Measurements from ENCODE around the gene CEP83. TPM values are rescaled to one million over a fixed set of nuclear protein-coding genes. Genes with fewer than 3 reads are reported as not detected.

Gene CEP83
- total and polyA plus RNA-seq, 9 donors = 12.9 to 20.6 (median 13.9) TPM

DNA sequence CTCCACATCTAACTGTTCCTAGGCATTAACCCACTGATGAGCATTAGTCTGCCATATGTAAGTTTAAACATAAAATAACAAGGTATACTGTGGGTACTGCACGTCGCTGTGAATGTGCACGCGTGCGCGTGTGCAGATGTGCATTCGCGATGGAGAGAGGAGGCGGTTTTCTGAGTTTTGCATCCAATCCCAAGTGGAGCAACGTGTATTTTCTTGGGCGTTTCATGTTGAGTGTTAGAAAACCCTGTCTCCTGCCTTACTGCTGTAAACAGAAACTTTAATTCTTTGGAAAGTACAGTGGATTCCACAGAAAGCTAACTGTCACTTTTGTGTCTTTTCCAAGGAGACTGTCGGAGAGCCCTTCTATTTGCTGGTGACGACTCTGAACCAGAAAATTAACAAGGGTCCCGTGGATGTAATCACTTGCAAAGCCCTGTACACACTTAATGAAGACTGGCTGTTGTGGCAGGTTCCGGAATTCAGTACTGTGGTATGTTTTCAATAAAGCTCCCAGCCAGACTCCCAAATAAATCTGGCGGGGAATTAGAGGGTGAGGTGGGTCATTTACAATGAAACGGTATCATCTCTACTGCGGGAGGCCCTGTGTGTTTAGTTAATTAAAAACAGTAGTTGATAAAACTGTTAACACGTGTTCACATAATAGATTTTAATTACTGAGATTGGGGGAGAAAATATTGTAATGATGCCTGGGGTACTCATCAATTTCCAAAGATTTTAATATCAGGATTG lies 194.8 kb downstream of the CEP83 start:
- peak overlapping the region; percentile 92 for H3K27ac ChIP-seq (ENCODE audit: low read length)
- peaks cover 4% of the 10 kb centered on the region for H3K36me3 ChIP-seq (ENCODE audit: control insufficient read depth, insufficient read depth, low read length)
- whole genome bisulfite sequencing (ENCODE audit: insufficient coverage) = 26% methylated on average over 5 of the region's 19 CpGs
- H3K4me1 ChIP-seq (ENCODE audit: control insufficient read depth, insufficient read depth, low read length) = peaks cover 60% of the 10 kb centered on the region
- H3K27me3 ChIP-seq (ENCODE audit: control insufficient read depth, insufficient read depth, low read length) = no peaks in the 10 kb centered on the region
- H3K9me3 ChIP-seq (replicated peaks; ENCODE audit: control insufficient read depth, low read depth, low read length) = no peaks in the 10 kb centered on the region
- peak; percentile 84 for DNase-seq
- no peak overlapping the region for H3K4me3 ChIP-seq (ENCODE audit: low read length)

- no peak overlapping the region for H3K4me3 ChIP-seq (ENCODE audit: low read length)
- 21% methylated on average over 9 of the region's 20 CpGs for WGBS (ENCODE audit: insufficient coverage)
- H3K4me1 ChIP-seq (ENCODE audit: control insufficient read depth, insufficient read depth, low read length) = peaks cover 60% of the 10 kb centered on the region
- H3K27ac ChIP-seq (ENCODE audit: low read length) = peak overlapping the region; percentile 92
- H3K9me3 ChIP-seq (replicated peaks; ENCODE audit: control insufficient read depth, low read depth, low read length) = no peaks in the 10 kb centered on the region
- H3K36me3 ChIP-seq (ENCODE audit: control insufficient read depth, insufficient read depth, low read length) = peaks cover 4% of the 10 kb centered on the region
- H3K27me3 ChIP-seq (ENCODE audit: control insufficient read depth, insufficient read depth, low read length) = no peaks in the 10 kb centered on the region
- peak; percentile 93 for DNase-seq
Observed at GRCh38 chr12:94263905-94264561, 195.6 kb downstream of the CEP83 start.

DNA sequence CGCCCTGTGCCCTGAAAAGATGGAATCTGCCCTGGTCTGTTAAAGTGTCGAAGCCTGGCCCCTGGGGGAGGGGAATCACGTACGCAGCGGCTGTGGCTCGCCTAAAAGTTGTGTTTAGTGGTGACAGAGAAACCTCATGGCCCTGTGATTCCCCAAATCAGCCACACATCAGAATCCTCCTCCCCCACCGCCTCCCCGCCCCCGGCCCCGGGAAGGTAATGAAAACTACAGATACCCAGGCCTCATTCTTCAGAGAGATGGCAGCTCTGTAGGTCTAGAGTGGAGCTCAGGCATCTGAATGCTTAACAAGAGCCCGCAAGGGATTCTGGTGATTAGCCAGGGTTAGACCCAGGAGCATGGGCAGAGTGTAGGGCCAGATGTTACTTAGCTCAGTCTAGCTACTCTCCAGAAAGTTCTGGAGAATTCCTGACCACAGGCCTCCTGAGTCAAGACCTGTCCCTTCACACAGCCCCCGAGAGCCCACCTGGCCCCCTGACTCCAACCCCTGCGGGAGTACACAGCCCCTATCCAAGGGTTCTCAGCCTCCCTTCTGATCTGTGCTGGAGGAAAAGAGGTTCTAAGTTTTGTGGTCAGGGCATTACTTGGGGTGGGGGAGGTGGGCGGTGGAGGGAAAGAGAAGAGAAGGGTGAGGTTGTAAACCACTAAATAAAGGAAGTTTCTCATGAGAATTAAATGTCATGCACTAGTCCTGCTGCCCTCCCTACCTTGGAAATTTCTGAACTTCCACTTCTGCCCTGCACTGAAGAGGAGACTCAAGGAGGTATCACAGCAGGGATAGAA lies 196.5 kb downstream of the CEP83 start:
- peak overlapping the region; percentile 92 for H3K27ac ChIP-seq (ENCODE audit: low read length)
- H3K9me3 ChIP-seq (replicated peaks; ENCODE audit: control insufficient read depth, low read depth, low read length) = no peaks in the 10 kb centered on the region
- no peaks in the 10 kb centered on the region for H3K27me3 ChIP-seq (ENCODE audit: control insufficient read depth, insufficient read depth, low read length)
- peaks cover 4% of the 10 kb centered on the region for H3K36me3 ChIP-seq (ENCODE audit: control insufficient read depth, insufficient read depth, low read length)
- no peak overlapping the region for H3K4me3 ChIP-seq (ENCODE audit: low read length)
- no peak for DNase-seq
- 20% methylated on average over 2 of the region's 14 CpGs for WGBS (ENCODE audit: insufficient coverage)
- H3K4me1 ChIP-seq (ENCODE audit: control insufficient read depth, insufficient read depth, low read length) = peaks cover 58% of the 10 kb centered on the region

DNA sequence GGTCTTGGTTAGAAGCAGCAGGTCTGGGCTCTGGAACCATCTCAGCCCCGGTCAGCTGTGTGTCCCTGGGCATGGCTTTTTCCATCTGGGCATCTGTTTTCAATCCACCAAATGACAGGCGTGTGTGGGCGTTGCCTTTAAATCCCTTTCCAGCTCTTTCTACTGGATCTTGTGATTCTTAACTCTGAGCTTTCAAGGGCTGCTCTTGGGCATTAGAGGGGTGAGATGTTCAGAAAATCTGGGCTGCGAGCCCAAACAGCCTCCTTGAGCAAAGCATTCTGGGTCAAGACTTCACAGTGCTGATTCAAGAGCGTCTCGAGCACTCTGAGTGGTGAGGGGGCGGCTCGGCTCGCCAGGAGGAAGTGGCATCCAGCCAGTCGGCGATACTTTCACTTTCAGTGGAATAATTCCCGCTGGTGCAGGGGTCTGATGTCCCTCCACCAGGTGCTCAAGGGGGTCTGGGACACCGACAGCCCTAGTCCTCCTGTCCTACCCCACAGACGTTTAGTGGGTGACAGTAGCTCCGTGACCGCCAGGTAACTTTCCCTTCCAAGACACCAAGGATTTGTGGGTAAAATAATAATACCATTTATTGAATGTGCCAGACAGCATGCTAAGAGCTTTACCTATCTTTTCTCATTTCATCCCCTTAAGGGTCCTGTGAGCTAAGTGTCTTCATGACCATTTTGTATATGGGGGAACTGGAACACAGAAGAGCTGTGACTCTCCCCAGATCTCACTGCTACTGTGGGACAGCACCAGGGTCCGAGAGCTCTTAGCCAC lies 197.2 kb downstream of the CEP83 start:
- peak; percentile 96 for DNase-seq
- Histone ChIP-seq H3K36me3 (ENCODE audit: control insufficient read depth, insufficient read depth, low read length) (peaks cover 4% of the 10 kb centered on the region), H3K4me3 (ENCODE audit: low read length) (peak overlapping the region; percentile 40), H3K4me1 (ENCODE audit: control insufficient read depth, insufficient read depth, low read length) (peaks cover 51% of the 10 kb centered on the region), H3K27me3 (ENCODE audit: control insufficient read depth, insufficient read depth, low read length) (no peaks in the 10 kb centered on the region), H3K27ac (ENCODE audit: low read length) (peak overlapping the region; percentile 92), H3K9me3 (replicated peaks; ENCODE audit: control insufficient read depth, low read depth, low read length) (no peaks in the 10 kb centered on the region)
- 9% methylated on average over 5 of the region's 17 CpGs for WGBS (ENCODE audit: insufficient coverage)

- Histone ChIP-seq H3K36me3 (ENCODE audit: control insufficient read depth, insufficient read depth, low read length) (peaks cover 4% of the 10 kb centered on the region), H3K27ac (ENCODE audit: low read length) (peak overlapping the region; percentile 92), H3K4me3 (ENCODE audit: low read length) (peak overlapping the region; percentile 40), H3K4me1 (ENCODE audit: control insufficient read depth, insufficient read depth, low read length) (peaks cover 48% of the 10 kb centered on the region), H3K27me3 (ENCODE audit: control insufficient read depth, insufficient read depth, low read length) (no peaks in the 10 kb centered on the region), H3K9me3 (replicated peaks; ENCODE audit: control insufficient read depth, low read depth, low read length) (no peaks in the 10 kb centered on the region)
- no CpG with 5 or more reads among the region's 3 CpGs for WGBS (ENCODE audit: insufficient coverage)
- peak; percentile 63 for DNase-seq
Observed at GRCh38 chr12:94261786-94262185, 197.9 kb downstream of the CEP83 start.

DNA sequence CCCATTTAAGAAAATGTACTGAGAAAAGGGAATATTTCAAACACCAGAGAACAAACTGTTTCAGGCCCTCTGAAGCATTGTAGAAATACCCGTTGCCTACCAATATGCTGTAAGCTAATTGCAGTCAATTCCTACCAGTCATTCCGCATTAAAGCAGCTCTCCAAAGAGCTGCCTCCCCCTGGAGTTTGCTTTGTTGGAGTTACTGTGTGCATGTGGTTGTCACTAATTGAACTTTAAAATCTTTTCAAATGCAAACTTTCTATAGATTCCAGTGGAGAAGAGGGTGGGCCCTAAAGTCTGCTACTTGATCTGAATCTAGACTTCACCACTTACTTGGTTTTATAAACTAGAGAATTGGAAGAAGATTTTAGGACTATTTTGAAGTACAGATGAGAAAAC lies 198.5 kb downstream of the CEP83 start:
- Histone ChIP-seq H3K27ac (ENCODE audit: low read length) (no peak overlapping the region), H3K4me3 (ENCODE audit: low read length) (no peak overlapping the region), H3K27me3 (ENCODE audit: control insufficient read depth, insufficient read depth, low read length) (no peaks in the 10 kb centered on the region), H3K4me1 (ENCODE audit: control insufficient read depth, insufficient read depth, low read length) (peaks cover 41% of the 10 kb centered on the region), H3K9me3 (replicated peaks; ENCODE audit: control insufficient read depth, low read depth, low read length) (no peaks in the 10 kb centered on the region), H3K36me3 (ENCODE audit: control insufficient read depth, insufficient read depth, low read length) (peaks cover 2% of the 10 kb centered on the region)
- DNase-seq = no peak
- no CpG with 5 or more reads among the region's 2 CpGs for WGBS (ENCODE audit: insufficient coverage)

DNA sequence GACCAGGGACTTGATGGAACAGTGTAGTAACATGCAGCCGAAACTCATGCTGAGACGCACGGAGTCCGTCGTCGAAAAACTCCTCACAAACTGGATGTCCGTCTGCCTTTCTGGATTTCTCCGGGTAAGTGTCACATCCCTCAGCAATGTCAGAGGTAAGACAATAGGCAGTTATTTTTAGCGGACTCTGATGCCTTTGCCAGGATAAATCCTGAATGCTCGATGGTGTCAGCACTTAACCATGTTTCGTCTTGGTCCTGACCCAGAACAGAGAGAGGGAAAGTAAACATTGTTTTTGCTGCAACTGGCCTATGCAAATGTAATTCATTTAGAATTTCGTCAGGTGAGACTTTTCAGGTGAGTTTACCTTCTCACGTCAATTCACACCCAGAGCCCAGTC lies 198.9 kb downstream of the CEP83 start:
- Histone ChIP-seq H3K27ac (ENCODE audit: low read length) (no peak overlapping the region), H3K27me3 (ENCODE audit: control insufficient read depth, insufficient read depth, low read length) (no peaks in the 10 kb centered on the region), H3K4me3 (ENCODE audit: low read length) (no peak overlapping the region), H3K4me1 (ENCODE audit: control insufficient read depth, insufficient read depth, low read length) (peaks cover 41% of the 10 kb centered on the region), H3K36me3 (ENCODE audit: control insufficient read depth, insufficient read depth, low read length) (peaks cover 2% of the 10 kb centered on the region), H3K9me3 (replicated peaks; ENCODE audit: control insufficient read depth, low read depth, low read length) (no peaks in the 10 kb centered on the region)
- WGBS (ENCODE audit: insufficient coverage) = 82% methylated on average over 11 of the region's 13 CpGs
- DNase-seq = no peak

DNA sequence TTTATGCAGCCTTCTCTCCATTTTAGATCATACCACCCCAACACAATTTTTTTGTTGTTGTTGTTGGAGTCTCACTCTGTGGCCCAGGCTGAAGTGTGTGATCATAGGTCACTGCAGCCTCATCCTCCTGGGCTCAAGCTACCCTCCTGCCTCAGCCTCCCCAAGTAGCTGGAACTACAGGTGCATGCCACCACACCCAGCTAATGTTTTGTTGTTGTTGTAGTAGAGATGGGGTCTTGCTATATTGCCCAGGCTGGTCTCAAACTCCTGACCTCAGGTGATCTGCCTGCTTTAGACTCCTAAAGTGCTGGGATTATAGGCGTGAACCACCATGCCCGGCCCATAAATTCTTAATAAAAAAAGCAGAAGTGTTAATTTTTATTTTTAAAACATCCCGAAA lies 199.7 kb downstream of the CEP83 start:
- no peak for DNase-seq
- no peak overlapping the region for H3K4me3 ChIP-seq (ENCODE audit: low read length)
- peaks cover 2% of the 10 kb centered on the region for H3K36me3 ChIP-seq (ENCODE audit: control insufficient read depth, insufficient read depth, low read length)
- no CpG with 5 or more reads among the region's 3 CpGs for WGBS (ENCODE audit: insufficient coverage)
- no peak overlapping the region for H3K27ac ChIP-seq (ENCODE audit: low read length)
- no peaks in the 10 kb centered on the region for H3K9me3 ChIP-seq (replicated peaks; ENCODE audit: control insufficient read depth, low read depth, low read length)
- no peaks in the 10 kb centered on the region for H3K27me3 ChIP-seq (ENCODE audit: control insufficient read depth, insufficient read depth, low read length)
- peaks cover 39% of the 10 kb centered on the region for H3K4me1 ChIP-seq (ENCODE audit: control insufficient read depth, insufficient read depth, low read length)

DNA sequence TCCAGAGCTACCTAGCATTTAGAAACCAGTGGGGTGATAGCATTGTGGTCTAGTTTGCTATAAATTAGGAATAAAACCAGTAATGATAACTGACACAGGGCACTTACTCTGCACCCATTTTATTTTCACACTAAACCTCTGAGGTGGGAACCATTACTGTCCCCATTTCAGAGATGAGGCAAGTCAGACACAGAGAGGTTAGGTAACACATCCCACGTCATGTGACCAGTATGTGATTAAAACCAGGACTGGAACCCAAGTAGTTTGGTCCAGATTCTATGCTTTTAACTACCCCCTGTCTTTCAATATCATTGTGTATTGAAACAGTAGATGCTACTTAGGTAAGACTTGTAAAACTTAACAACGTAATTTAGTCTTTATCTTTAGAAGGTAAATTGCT lies 201.1 kb downstream of the CEP83 start:
- Histone ChIP-seq H3K27me3 (ENCODE audit: control insufficient read depth, insufficient read depth, low read length) (no peaks in the 10 kb centered on the region), H3K36me3 (ENCODE audit: control insufficient read depth, insufficient read depth, low read length) (peaks cover 2% of the 10 kb centered on the region), H3K4me1 (ENCODE audit: control insufficient read depth, insufficient read depth, low read length) (peaks cover 34% of the 10 kb centered on the region), H3K27ac (ENCODE audit: low read length) (no peak overlapping the region), H3K9me3 (replicated peaks; ENCODE audit: control insufficient read depth, low read depth, low read length) (no peaks in the 10 kb centered on the region), H3K4me3 (ENCODE audit: low read length) (no peak overlapping the region)
- no CpG with 5 or more reads among the region's 2 CpGs for WGBS (ENCODE audit: insufficient coverage)
- no peak for DNase-seq

Measured in muscle of leg (tissue), 11 donors.